Head of caudate nucleus (tissue), 42 donors: Measurements from ENCODE around the gene CDKN1C.

Experiments
- DNase-seq, 42 donors: peaks; one replicate each; pipeline versions ENCODE4 v3.0.0 to v3.0.0-alpha.2; 2020 to 2021; ENCODE audit warnings: mixed read lengths in 7 of 42
- intact Hi-C: fragments of 100-400 bp; cut with DNase I; formaldehyde crosslinking; loops from one replicate; pipeline ENCODE4 v1.15.0; 2022

CDKN1C gene

DNA sequence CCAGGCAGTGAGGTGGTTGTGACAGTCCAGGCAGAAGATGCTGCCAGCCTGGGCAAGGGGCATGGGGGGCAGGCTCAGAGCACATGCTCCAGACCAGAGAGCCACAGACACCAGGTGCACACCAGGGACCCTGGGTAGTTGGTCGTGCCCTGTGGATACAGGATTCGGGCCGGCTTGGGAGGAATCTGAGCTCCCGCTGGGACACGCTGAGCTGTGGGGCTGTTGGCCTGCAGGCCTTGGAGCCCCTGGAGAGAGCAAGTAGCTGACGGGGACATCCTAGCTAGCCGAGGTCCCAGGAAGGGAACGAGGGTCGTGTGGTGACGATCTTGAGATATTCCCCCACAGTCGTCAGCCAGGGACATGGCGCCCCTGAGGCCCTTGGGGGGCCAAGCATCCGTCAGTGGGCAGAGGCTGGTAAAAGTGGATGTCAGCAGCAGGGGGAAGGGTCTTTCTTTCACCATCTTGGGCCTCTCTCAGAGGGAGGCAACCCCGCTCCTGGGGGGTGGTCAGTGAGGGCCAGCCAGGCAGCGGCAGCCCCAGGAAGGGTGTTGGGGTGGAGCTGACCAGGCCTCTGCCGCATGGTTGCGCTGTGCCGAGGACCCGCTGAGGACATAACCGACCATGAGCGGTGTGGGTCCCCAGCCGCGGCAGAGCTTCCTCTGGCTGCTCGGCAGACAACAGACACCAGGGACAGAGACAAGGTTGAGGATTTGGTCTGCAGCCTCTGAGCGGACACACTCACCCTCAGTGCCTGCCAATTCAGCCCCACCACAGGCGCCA, 44.0 kb downstream of the CDKN1C start:
- intact Hi-C loops, result no loop called here
- DNase-seq, result no peak

DNA sequence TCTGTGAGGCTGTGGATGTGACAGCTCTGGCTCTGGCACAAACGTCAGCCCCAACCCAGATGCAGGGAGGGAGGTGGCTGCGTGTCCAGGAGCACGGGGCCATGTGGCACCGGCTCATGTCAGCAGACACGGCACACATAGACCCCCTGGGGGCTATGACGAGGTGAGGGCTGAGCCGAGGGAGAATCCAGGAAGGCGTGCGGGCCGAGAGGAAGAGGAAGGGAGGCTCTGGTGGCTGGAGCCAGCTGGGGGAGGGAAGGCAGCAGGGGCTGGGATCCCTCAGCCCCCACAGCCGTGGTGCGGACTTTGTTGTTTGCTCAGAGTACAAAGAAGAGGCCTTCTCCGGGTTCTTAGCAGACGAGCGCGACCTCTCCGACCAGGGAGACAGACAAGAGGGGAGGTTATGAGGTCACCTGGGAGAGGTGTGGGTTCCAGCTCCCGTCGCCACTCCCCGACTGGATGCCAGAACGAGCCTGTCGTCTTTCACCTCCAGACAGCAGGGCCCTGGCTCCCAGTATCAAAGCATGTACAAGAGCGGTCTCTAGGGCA, 46.1 kb downstream of the CDKN1C start:
- DNase-seq, result no peak
- intact Hi-C loops, result no loop called here

DNA sequence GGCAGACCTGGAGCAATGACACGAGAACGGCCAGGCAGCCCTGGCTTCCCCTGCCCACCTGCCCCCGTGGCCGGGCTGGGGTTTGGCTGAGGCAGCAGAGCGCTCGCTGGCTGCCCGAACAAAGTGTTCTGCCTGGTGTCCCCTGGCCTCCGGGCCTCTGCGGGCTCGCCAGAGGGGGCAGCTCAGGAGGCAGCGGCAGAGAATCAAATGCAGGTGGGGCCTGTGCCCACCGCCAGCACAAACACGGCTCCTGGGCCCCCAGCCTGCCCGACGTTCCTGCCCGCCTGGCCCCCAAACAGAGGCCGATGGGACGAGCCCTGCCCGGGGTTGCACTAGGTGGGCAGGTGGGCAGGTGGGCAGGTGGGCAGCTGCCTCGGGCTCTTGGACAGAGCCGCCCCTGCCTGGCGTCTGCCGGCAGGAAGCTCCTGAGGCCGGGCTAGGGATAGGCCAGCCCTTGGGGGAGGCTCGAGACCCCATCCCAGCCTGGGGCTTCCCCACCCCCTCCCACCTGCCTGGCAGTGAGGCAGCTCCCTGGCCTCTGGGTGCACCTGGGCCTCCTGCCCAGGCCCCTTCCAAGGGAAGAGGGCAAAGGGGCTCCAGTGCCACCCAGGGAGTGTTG, 46.8 kb downstream of the CDKN1C start:
- no peak for DNase-seq
- intact Hi-C loops, result no loop called here

DNA sequence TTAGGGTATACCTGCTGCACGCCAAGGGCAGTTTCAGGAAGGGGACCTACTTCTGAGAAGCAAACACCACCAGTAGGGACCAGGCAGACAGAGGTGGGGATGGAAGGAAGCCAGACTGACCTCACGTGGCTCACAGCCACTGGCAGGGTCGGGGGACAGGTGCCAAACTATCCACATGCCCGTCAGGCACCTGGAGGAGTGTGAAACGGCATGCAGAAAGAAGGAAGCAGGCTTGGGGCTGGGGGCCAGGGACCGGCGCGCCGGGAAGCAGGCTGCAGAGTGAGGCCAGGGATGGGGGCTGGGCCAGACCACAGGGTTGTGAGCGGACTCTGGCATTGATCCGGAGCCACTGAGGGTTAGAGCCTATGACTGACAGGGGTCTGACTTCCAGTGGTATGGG, 47.5 kb downstream of the CDKN1C start:
- no peak for DNase-seq
- intact Hi-C loops, result no loop called here

DNA sequence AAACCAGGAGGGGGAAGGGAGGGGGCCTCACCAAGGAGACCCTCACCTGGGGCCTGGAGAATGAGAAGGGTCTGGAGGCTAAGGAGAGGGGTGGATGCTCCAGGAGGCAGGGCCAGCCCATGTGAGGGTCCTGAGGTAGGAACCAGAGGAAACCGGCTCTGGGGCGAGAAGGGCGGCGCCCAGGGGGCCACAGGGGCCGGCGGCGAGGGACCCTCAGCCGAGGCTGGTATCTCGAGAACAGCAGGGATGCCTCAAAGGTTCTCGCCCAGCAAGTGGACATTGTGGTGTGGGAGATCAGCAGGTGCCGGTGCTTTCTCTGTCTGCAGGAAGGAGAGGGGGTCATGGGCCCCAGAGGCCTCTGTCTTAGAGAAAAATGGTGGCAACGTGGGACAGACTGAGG, 47.9 kb downstream of the CDKN1C start:
- DNase-seq, result no peak
- intact Hi-C loops, result no loop called here

DNA sequence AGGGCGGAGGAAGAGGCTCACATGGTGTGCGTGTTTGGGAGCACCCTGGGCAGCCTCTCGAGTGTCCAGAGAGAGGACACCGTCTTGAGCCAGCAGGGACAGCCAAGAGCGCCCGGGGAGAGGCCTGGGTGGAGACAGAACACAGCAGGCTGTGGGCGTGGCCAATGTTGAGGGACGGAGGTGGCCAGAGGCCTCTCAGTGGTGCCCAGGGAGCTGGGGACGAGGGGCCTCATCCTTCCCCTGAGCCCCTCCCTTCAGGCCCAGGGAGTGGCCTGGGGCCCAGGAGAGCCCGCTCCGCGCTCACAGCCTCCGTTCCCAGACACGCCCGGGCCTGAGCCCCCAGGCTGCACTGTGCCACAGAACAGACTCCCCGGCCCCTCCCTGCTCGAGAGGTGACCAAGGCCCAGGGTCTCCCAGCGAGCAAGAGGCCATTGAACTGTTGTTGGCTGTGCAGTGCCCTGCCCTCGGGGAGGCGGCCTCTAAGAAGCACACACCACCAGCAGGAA, 48.4 kb downstream of the CDKN1C start:
- intact Hi-C loops, result no loop called here

DNA sequence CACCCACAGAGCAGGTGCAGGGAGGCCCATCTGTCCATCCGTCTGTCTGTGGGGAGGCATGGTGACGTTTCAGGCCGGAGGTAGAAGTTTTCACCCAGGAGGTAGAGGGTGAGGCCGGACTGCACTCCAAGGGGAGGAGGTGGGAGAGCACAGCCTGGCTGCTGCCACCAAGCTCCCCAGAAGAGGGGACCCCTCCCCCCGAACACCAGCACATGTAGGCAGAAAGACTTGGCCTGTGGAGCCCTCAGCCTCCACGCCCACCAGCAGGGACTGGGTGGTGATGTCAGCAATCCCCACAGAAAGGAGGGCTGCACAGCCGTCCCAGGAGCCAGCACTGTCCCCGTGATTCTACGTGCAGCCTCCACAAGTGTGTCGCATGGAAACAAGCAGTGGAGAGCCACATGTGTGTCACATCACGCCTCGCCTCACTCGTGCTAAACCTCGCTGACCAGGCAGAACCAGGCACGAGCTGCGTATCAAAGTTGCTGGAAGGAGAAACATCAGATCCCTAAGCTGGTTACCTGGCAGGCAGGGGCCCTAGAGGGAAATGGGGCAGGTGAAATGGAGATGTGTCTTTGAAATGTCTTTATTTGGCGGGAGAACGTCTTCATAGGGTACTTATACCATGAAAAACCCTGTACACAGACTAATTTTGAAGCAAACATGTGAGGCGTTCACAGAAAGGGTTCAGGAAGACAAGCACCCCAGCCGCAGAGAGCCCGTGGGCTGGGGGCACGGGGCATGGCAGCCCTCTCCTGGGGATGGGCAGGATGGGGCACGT, 49.1 kb downstream of the CDKN1C start:
- intact Hi-C loops, result no loop called here
- DNase-seq, result no peak

More for the DNA sequence above, 48.4 kb downstream of the CDKN1C start:
- peak in 1 of 42 donors; percentile 23 for DNase-seq

DNA sequence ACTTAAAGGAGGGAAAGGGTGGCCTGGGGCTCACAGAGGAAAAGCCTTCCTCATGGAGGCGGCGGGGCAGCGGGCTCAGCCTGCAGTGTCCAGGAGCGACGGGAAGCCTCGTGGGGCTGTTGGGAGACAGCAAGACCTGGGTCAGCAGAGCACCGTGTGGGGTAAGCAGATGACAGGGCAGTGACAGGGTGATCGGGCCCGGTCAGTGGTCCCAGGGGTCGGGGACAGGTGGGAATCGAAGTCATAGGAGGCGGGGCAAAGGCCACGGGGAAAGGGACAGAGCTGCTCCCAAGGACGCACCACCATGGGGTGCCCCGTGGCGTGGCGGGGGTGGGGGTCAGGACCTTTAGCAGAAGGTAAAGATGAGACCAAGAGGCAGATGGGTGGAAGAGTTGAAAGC, 49.8 kb downstream of the CDKN1C start:
- intact Hi-C loops, result no loop called here
- no peak for DNase-seq

DNA sequence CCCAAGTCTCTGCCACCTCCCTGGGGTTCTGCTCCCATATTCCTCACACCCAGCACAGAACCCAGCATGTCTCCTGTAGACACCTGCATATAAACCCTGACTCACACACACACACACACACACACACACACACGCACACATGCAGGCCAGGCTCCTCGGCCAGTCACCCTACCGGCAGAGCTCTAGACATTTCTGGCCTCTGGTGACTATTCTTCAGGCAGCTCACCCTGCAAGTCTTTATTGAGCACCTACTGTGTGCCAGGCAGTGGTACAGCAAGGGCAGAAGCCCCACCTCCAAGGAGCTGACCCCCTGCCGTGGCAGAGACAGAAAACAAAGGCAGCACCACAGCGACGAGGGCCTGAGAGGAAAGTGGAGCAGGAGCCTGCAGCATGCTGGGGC, 50.3 kb downstream of the CDKN1C start:
- no peak for DNase-seq
- intact Hi-C loops, result no loop called here

DNA sequence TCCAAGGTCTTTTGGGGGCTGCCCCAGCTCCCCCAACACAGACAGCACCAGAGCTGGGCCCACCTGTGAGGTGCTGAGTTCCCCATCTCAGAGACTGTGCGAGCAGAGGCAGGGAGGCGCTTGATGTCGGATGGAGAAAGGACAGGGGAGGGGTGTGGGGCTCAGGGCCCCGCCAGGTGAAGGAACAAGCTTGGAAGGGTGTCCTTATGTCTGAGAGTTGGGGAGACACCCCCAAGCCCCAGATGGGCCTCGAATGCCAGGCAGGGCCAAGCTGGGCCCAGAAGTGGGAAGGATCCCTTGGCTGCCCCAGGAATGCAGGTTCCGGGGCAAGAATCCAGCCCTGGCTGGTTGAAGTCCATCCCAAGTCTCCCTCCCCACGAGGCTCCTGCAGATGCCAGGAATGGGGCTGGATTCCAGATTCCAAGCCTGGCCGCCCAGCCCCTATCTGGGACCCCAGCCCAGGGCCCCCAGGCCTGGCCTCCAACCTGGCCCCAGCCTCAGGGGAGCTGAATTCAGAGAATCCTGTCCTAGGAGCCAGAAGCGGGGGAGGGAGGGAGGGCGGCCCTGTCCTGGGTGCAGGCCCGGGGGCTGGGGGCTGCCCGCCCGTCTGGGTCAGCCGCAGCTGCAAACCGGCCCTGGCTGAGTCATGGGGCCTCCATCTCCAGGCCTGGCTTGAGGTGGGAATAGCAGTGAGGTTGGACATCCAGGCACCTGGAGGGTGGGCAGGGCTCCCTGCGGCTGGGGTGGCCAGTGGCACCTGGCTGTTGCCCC, 50.9 kb downstream of the CDKN1C start:
- no peak for DNase-seq
- intact Hi-C loops, result no loop called here

DNA sequence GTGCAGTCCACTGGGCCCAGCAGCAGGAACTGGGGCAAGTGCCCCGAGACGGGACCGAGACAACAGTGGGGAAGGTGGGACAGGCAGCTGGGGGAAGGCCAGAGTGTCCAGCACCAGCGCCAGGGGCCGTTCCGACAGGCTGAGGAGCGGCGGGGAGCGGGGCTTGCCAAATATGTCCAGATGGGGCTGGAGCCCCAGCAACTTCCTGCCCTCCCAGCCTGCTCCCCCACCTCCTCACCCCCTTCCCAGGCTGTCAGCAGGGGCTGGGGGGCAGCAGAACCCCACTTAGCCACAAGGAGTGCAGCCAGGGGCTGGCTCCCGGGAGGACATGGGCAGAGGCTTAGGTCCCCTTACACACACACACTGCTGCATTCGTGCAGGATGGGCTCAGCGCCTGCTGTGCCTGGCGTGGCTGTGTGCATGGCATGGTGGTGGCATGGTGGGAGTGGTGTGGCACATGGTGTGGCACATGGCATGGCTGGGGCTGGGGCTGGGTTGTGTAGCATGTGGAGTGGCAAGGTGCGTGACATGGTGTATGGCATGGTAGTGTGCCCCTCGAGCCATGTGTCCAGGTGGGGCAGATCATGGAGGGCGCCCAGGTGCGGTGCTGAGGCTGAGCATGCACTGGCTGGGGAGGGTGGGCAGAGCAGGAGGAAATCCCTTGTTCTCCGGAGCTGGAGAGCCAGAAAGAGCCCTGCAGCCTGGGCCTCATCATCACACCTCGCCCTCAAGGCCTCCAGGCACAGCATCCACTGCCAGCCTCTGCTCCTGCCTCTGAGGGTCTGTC, 51.7 kb downstream of the CDKN1C start:
- no peak for DNase-seq
- intact Hi-C loops, result no loop called here
